Cortex of kidney (tissue), 1 donor: ENCODE measurements around the gene NRXN3.

Experiments used
- DNase-seq: peaks from one replicate; lab custom pipeline; 2025; lab: John Stamatoyannopoulos, UW

Gene NRXN3

GRCh38 chr14:79583738-79584408, 1413.7 kb downstream of the NRXN3 start:
- DNase-seq: no peak

- DNase-seq: no peak
These were observed 1414.5 kb downstream of the NRXN3 start for GRCh38 chr14:79584679-79585078.

- DNase-seq: no peak
These were observed 1415.7 kb downstream of the NRXN3 start for GRCh38 chr14:79585845-79586244.

DNA sequence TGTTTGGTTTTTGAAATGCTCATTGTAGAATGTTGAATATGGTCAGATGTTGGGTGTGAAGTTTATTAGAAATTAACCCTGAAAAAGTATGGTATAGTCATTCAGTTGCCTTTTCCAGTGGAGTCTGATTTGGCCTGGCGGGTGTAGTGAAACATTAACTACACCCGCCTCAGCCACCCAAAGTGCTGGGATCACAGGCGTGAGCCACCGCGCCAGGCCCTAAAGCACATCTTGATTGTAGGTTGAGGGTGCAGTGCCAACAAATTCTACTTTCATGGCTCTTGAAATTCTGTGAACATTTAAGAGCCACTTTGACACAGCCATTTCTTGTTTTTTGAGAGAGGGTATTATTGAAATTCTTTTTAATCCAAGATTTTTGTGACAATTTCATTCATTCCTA, 1416.2 kb downstream of the NRXN3 start:
- DNase-seq: no peak

DNA sequence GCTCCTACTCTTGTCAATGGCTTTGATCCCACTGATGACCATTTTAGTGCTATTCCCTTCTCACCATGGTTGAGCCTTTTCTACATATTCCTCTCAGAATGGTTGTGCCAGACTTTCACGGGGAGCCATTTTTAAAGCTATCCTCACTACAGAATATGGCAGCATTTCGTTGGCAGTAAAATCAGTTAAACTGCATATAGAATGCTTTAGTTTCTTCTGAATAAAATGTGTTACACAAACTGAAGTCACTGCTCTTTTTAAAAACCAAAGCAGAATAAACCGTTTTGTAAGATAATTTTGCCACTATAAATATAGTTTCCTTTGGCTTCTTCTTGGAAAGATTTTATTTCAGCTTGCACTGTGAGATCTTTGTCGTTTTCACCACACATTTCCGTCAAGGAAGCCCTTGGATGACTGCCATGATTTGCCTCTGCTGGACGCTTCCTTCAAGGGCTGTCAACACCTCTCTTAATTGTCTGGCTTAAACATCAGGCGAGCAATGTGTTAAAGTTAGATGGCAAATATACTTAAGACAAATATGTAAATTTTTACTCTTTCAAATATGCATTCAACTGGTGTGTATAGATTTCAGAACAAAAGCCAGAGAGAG, 1416.9 kb downstream of the NRXN3 start:
- DNase-seq: no peak

DNA sequence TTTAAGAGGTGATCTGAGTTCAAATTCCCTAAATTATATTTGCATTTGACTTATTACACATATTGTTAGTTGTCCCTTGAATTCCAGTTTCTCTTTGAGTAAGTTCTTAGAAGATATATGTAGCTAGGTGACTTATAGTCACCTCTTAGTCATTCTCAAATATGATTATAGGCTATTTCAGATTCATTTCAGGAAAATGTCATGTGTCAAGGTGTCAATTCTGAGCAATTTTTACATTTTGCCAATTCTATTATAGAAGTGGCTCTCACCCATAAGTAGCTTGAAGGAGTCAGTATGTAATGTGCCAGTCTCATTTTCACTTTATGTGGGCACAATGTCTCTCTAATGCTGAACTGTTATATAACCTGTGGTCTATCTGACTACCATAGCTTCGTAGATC, 1417.7 kb downstream of the NRXN3 start:
- no peak for DNase-seq

- no peak for DNase-seq
These were observed 1418.2 kb downstream of the NRXN3 start for GRCh38 chr14:79588398-79588797.

DNA sequence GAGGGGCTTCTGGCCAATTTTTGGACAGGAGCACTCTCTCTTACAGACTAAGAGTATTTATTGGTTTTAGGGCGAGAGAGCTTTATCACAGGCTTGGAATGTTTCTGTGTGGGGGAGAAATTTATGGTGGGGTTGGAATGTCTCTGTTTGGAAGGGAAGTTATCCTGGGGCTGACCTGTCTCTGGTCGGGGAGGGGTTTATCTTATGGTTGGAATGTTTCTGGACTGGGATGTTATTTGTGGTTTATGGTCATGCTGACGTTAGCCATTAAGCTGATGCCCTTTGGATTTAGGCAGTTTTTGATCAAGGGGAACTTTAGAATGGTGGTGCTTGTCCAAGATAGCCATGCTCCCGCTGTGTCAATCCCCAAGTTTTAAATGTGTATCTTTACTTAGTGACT, 1426.4 kb downstream of the NRXN3 start:
- no peak for DNase-seq

GRCh38 chr14:79597566-79597965, 1427.4 kb downstream of the NRXN3 start:
- DNase-seq: no peak

- no peak for DNase-seq
These were observed 1428.2 kb downstream of the NRXN3 start for GRCh38 chr14:79598339-79598738.

- DNase-seq: no peak
These were observed 1429.1 kb downstream of the NRXN3 start for GRCh38 chr14:79599239-79599638.

DNA sequence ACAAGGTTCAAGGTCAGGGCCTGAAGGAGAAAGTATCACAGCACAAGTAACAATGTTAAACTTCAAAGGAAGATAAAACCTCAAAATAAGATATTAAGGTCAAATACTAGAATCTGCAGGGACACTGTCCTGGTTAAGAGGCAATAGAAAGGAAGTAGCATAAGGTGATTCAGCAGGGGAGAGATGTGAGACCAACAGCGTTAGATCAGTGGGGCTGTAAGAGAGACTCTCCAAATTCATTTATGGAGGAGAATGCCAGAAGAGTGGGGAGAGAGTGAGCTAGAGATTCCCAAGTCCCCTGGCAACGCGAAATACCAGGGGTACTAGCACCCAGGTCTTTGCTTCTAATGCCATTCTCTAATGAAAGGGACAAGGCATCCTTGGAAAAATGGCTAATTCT, 1430.2 kb downstream of the NRXN3 start:
- no peak for DNase-seq

GRCh38 chr14:79601579-79601978, 1431.4 kb downstream of the NRXN3 start:
- no peak for DNase-seq

GRCh38 chr14:79602045-79602444, 1431.9 kb downstream of the NRXN3 start:
- DNase-seq: no peak

DNA sequence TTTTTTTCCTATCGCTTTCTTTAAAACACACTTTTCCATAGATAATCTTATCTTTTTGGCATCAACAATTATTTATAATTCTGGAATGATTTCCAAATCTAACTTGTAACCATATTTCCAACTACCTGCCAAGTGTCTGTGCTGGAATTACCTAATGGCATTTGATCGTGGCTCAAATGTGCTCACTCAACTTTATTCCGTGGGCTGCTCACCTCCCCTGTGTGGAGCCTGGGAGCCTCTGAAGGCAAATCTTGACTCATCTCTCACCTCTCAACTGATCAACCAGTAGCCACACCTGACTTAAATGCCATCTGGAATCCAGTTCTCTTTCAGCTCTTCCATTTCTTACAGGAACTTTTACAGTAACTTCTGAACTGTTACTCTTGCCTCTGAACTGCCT, 1432.6 kb downstream of the NRXN3 start:
- no peak for DNase-seq

- no peak for DNase-seq
These were observed 1435.7 kb downstream of the NRXN3 start for GRCh38 chr14:79605849-79606248.

DNA sequence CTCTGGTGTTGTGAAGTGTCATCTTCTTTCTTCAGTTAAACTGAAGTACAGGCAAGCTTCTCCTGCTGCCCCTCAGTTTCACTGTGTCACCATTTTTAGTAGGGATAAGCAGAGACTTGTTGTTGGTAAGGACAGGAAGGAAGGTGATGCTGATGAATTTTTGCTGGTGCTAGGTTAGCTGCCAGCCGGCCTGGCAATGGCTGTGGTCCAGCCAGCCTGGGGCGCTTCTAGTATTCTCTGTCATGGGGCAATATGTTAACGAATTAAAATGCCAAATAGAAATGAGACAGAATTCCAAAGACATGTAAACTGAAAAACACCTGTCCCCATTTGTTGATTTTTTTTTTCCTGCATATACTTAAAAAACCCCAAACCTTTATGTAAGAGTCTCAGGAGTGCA, 1438.3 kb downstream of the NRXN3 start:
- DNase-seq: no peak

GRCh38 chr14:79613625-79614024, 1443.5 kb downstream of the NRXN3 start:
- no peak for DNase-seq

- no peak for DNase-seq
These were observed 1444.3 kb downstream of the NRXN3 start for GRCh38 chr14:79614448-79614847.

DNA sequence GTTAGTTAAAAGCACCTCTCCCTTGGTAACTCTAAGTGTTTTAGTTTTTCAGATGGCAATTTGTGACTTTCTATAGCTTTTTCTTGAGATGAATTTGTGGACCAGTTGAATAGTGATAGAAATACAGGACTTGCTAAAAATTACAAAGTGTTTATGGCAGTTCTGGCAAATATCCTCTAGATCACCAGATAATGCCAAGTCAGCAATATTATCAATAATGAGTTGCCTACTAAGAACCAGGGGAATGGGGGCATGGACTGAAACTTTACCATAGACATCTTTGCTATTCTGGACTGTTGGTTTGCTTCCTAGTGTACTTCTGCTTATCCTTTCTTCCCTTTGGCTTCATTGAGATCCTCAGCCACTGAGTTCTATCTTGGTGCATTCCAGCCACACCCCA, 1456.9 kb downstream of the NRXN3 start:
- no peak for DNase-seq

- DNase-seq: no peak
These were observed 1459.5 kb downstream of the NRXN3 start for GRCh38 chr14:79629411-79630287.

GRCh38 chr14:79630288-79630960, 1460.3 kb downstream of the NRXN3 start:
- DNase-seq: no peak

- no peak for DNase-seq
These were observed 1461.1 kb downstream of the NRXN3 start for GRCh38 chr14:79631276-79631675.
